ENCODE results near the gene CYP2W1.
"Not testable (repeated sequence)": the region's sequence is repeated elsewhere in the genome, so short reads cannot be mapped to it uniquely, and the experiment has no call there.

Gene CYP2W1

GRCh38 chr7:1028044-1028770 is 45.2 kb downstream of the CYP2W1 start:
- H3K4me1 ChIP-seq (ENCODE audit: insufficient read depth, low read length), result peaks cover 26% of the 10 kb centered on the region
- no peak overlapping the region for H2AFZ ChIP-seq (ENCODE audit: low read depth, low read length)
- peaks cover 26% of the 10 kb centered on the region for H3K36me3 ChIP-seq (ENCODE audit: insufficient read depth, low read length)
- H3K27me3 ChIP-seq (ENCODE audit: insufficient read depth, low read length), result no peaks in the 10 kb centered on the region
- H3K9me3 ChIP-seq (ENCODE audit: low read length), result peaks cover 3% of the 10 kb centered on the region
- H3K4me3 ChIP-seq (ENCODE audit: low read length), result peak overlapping the region; percentile 84

DNA sequence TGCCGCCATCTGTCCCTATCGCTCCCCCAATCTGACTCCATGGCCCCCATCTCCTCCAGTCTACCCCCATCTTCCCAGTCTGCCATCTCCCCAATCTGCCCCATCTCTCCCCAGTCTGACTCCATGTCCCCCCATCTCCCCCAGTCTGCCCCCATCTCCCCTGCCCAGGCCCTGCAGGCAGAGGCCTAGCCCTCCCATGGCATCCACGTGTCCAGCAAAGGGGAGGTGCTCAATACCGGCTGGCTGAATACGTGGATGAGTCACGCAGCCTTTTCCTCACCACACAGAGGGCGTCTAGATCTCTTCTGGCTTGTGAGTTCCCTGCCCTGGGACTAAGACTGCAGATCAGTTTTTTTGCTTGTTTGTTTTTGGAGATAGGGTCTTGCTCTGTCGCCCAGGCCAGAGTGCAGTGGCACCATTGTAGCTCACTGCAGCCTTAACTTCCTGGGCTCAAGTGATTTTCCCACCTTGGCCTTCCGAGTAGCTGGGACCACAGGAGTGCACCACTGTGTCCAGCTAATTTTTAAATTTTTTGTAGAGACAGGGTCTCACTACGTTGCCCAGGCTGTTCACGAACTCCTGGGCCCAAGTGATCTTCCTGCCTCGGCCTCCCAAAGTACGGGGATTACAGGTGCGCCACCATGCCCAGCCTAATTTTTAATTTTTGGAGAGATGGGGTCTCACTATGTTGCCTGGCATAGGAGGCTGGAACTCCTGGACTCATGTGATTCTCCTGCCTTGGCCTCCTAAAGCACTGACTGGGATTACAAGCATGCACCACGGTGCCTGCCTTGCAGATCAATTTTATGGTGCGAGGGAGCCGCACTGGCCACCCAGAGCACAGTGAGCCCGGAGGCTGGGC is 46.0 kb downstream of the CYP2W1 start:
- Histone ChIP-seq H3K4me3 (ENCODE audit: low read length) (peak overlapping the region; percentile 84), H3K9me3 (ENCODE audit: low read length) (peaks cover 3% of the 10 kb centered on the region), H2AFZ (ENCODE audit: low read depth, low read length) (no peak overlapping the region), H3K27me3 (ENCODE audit: insufficient read depth, low read length) (no peaks in the 10 kb centered on the region), H3K36me3 (ENCODE audit: insufficient read depth, low read length) (peaks cover 21% of the 10 kb centered on the region), H3K4me1 (ENCODE audit: insufficient read depth, low read length) (peaks cover 26% of the 10 kb centered on the region)

DNA sequence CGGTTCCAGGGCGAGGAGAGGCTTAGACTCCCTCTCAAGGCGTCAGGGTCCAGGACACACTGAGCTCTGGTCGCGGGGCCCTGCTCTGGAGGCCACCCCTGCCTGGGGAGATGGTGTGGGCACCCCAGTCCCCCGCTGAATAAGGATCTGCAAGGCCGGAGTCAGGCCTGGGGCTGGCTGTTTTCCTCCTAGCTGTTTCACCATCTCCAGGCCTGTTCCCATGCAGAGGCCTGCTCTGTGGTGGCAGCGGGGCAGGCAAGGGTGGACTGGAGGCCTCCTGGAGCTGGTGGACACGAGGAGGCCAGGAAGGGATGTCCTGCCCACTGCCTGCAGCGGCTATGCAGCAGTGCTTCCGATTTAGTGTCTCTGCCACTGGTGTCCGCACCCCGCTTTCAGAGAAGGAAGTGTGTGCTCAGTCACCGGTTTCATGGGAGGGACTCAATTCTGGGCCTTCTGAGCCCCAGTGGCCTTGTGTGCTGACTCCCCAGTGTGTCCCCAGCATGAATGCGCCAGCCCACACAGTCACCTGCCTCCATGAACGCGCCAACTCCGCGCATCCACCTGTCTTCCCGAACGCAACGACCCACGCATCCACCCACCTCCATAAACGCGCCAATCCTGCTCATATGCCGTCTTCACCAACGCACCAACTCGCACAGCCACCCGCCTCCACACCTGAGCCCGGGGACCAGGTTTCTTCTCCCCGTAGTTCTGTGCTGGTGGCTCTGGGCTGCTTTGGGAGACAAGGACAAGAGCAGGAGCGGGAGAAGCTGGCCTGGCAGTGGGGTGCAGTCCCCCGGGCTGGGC is 46.9 kb downstream of the CYP2W1 start:
- H3K36me3 ChIP-seq (ENCODE audit: insufficient read depth, low read length), result peaks cover 19% of the 10 kb centered on the region
- H3K4me3 ChIP-seq (ENCODE audit: low read length), result no peak overlapping the region
- peaks cover 5% of the 10 kb centered on the region for H3K9me3 ChIP-seq (ENCODE audit: low read length)
- no peaks in the 10 kb centered on the region for H3K27me3 ChIP-seq (ENCODE audit: insufficient read depth, low read length)
- H3K4me1 ChIP-seq (ENCODE audit: insufficient read depth, low read length), result peaks cover 26% of the 10 kb centered on the region
- no peak overlapping the region for H2AFZ ChIP-seq (ENCODE audit: low read depth, low read length)

DNA sequence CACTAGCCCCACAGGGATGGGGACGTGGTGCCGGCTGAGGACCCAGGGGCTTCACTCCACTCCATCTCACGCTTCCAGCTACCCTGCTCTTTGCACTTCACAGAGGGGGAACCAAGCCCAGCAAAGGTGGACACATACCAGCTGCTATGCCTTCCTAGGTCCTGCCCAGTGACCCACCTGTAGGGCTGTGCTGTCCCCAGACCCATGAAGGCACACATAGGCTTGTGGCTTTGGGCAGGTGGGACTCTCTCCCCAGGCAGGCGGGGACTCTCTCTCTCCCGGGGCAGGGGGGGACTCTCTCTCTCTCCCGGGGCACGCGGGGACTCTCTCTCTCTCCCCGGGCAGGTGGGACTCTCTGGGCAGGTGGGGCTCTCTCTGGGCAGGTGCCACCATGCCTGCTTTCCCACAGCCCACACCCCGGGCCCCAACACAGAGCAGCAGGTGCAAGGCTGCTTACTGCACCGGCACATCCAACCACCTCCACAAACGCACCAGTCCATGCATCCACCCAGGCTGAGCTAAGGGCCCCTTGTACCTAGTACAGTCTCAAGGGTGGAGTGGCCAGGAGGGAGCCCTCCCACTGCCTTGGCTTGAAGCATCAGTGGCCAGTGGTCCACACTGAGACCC is 47.6 kb downstream of the CYP2W1 start:
- H3K27me3 ChIP-seq (ENCODE audit: insufficient read depth, low read length), result no peaks in the 10 kb centered on the region
- H3K9me3 ChIP-seq (ENCODE audit: low read length), result peaks cover 9% of the 10 kb centered on the region
- no peak overlapping the region for H2AFZ ChIP-seq (ENCODE audit: low read depth, low read length)
- H3K36me3 ChIP-seq (ENCODE audit: insufficient read depth, low read length), result peaks cover 12% of the 10 kb centered on the region
- peaks cover 23% of the 10 kb centered on the region for H3K4me1 ChIP-seq (ENCODE audit: insufficient read depth, low read length)
- H3K4me3 ChIP-seq (ENCODE audit: low read length), result no peak overlapping the region

DNA sequence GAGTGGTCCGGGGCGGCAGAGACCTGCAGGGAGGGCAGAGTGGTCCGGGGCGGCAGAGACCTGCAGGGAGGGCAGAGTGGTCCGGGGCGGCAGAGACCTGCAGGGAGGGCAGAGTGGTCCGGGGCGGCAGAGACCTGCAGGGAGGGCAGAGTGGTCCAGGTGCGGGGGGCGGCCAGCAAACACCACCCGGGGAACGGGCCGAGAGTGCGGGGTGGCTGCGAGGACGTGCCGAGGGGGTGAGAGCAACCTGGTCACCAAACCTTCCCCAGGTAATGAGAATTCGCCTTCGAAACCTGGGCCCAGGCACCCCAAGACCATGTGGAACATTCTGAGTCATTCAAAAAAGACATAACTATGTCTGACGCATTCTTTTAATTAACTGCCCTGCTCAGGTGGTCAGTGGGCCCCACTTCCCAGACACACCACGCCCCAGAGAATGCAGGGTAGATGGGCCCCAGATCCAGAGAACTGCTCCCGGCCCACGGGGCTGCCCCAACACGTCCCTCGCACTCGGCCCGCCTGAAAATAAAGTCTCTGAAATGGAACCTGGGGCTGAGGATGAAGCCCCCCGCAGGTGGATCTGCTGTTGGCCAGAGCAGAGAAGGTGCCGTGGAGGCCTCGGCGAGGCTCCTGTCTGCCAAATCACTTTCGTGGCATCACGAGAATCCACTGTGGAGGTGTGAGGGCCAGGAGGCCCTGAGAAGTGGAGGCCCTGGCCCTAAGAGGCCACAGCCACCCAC is 48.9 kb downstream of the CYP2W1 start:
- no peaks in the 10 kb centered on the region for H3K27me3 ChIP-seq (ENCODE audit: insufficient read depth, low read length)
- no peaks in the 10 kb centered on the region for H3K36me3 ChIP-seq (ENCODE audit: insufficient read depth, low read length)
- H3K9me3 ChIP-seq (ENCODE audit: low read length), result peaks cover 15% of the 10 kb centered on the region
- peaks cover 14% of the 10 kb centered on the region for H3K4me1 ChIP-seq (ENCODE audit: insufficient read depth, low read length)
- H3K4me3 ChIP-seq (ENCODE audit: low read length), result no peak overlapping the region
- H2AFZ ChIP-seq (ENCODE audit: low read depth, low read length), result no peak overlapping the region

- Histone ChIP-seq H3K27me3 (ENCODE audit: insufficient read depth, low read length) (no peaks in the 10 kb centered on the region), H3K9me3 (ENCODE audit: low read length) (peaks cover 15% of the 10 kb centered on the region), H3K4me1 (ENCODE audit: insufficient read depth, low read length) (peaks cover 9% of the 10 kb centered on the region), H3K4me3 (ENCODE audit: low read length) (no peak overlapping the region), H3K36me3 (ENCODE audit: insufficient read depth, low read length) (no peaks in the 10 kb centered on the region), H2AFZ (ENCODE audit: low read depth, low read length) (no peak overlapping the region)
Measured at GRCh38 chr7:1032536-1033181, 49.7 kb downstream of the CYP2W1 start.

GRCh38 chr7:1033546-1034145 is 50.7 kb downstream of the CYP2W1 start:
- peaks cover 8% of the 10 kb centered on the region for H3K4me1 ChIP-seq (ENCODE audit: insufficient read depth, low read length)
- H3K36me3 ChIP-seq (ENCODE audit: insufficient read depth, low read length), result no peaks in the 10 kb centered on the region
- H3K4me3 ChIP-seq (ENCODE audit: low read length), result no peak overlapping the region
- no peak overlapping the region for H2AFZ ChIP-seq (ENCODE audit: low read depth, low read length)
- H3K27me3 ChIP-seq (ENCODE audit: insufficient read depth, low read length), result no peaks in the 10 kb centered on the region
- peaks cover 15% of the 10 kb centered on the region for H3K9me3 ChIP-seq (ENCODE audit: low read length)

DNA sequence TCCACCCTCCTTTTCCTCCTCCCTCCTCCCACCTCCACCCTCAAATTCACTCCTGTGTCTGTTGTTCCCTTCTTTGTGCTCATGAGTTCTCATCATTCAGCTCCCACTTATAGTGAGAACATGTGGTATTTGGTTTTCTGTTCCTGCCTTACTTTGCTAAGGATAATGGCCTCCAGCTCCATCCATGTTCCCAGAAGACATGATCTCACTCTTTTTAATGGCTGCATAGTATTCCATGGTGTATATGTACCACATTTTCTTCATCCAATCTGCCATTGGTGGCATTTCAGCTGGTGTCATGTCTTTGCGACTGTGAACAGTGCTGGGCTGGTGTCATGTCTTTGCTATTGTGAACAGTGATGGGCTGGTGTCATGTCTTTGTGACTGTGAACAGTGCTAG is 51.8 kb downstream of the CYP2W1 start:
- H3K4me1 ChIP-seq (ENCODE audit: insufficient read depth, low read length); H3K36me3 ChIP-seq (ENCODE audit: insufficient read depth, low read length); H2AFZ ChIP-seq (ENCODE audit: low read depth, low read length); H3K4me3 ChIP-seq (ENCODE audit: low read length); H3K27me3 ChIP-seq (ENCODE audit: insufficient read depth, low read length): not testable (repeated sequence)
- peaks cover 15% of the 10 kb centered on the region for H3K9me3 ChIP-seq (ENCODE audit: low read length)

DNA sequence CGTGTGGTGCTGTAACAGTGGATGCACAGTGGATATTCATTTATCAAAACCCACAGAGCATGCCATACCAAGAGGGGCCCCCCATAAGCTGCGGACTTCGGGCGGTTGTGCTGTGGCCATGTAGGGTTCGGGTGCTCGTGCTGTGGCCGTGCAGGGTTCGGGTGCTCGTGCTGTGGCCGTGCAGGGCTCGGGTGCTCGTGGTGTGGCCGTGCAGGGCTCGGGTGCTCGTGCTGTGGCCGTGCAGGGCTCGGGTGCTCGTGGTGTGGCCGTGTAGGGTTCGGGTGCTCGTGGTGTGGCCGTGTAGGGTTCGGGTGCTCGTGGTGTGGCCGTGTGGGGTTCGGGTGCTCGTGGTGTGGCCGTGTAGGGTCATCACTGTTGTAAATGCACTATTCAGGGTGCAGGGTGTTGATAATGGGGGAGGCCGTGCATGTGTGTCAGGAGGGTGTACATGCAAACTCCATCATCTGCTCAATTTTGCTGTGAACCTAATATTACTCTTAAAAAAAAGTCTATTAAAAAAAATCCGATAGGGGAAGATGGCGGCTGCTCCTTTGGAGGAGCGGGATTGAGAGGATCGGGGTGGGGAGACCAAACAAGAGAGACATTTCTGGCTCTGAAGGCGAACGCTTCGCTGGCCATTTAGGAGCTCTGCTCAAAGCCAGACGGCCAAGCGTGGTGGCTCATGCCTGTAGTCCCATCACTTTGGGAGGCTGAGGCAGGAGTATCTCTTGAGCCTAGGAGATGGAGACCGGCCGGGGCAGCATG is 53.4 kb downstream of the CYP2W1 start:
- H3K4me3 ChIP-seq (ENCODE audit: low read length); H3K4me1 ChIP-seq (ENCODE audit: insufficient read depth, low read length); H2AFZ ChIP-seq (ENCODE audit: low read depth, low read length); H3K27me3 ChIP-seq (ENCODE audit: insufficient read depth, low read length); H3K36me3 ChIP-seq (ENCODE audit: insufficient read depth, low read length): not testable (repeated sequence)
- H3K9me3 ChIP-seq (ENCODE audit: low read length), result peaks cover 15% of the 10 kb centered on the region

All from neuron (in vitro differentiated cells).